GM21619 (cell line): ENCODE results near the gene PLCE1.

Experiments
- ATAC-seq: cut with Tn5 transposase; IDR thresholded peaks from one replicate; pipeline ENCODE4 v1.9.1; 2021; ENCODE audit not compliant: unreplicated experiment

Gene PLCE1

DNA sequence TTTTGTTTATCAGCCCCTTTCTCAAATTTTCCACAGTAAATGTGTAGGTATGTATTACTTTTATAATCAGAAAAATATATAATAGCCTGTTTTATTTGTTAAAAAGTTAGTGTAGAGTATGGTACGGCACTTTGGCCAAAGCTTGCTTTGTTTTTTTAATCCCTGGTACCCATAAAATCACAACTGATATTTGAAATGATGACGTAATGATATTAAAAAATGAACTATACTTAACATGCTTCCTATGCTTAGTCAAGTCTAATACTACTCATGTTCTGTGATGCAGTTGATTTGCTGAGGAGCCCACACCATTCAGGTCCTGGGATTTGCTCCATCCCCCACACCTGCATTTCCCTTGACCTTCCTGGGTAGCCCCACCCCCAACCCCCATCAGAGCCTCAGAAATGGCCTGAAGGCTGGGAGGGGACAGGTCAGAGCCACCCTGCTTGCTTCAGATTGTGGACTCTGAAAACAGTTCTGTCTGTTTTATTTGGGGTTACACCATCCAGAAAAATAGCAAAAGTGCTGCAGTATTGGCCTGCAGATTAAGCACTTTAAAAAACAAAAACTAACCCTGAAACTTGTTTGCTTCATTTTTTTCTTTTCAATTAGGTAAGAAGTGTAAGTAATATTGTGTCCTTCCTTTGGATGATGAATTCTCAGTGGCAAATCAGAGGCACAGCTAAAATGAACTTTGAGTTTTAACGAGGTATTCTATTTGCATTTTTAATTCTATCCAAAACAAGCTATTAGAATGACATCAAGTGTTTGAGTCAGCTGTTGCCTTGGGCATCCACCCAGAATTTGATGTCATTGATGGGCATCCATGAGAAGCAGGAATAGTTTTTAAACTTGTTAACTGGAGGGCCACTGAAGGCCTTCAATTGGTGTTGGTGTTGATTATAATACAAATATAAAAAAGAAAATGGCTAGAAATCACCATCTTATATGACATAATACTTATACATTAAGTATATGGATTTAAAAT is 23.3 kb downstream of the PLCE1 start:
- no peak for ATAC-seq

GRCh38 chr10:94018107-94018506 is 24.4 kb downstream of the PLCE1 start:
- no peak for ATAC-seq

DNA sequence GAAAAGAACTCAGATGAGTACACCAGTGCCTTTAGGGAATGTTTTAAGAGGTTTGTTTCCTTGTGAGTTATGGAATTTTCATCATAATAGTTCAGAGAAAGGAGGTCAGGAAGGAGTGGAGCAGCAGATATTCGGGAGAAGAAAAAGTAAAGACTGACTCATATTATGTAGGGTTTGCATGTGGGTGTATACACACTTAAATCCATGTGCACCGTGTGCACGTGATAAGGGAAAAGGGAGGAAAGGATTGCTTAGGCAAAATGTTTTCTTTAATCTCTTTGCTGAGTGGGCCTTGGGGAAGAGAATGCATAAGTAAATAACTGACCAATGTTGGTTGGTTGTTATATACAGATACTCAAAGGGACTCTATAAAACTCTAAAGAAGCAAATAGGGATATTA is 30.2 kb downstream of the PLCE1 start:
- ATAC-seq: no peak

DNA sequence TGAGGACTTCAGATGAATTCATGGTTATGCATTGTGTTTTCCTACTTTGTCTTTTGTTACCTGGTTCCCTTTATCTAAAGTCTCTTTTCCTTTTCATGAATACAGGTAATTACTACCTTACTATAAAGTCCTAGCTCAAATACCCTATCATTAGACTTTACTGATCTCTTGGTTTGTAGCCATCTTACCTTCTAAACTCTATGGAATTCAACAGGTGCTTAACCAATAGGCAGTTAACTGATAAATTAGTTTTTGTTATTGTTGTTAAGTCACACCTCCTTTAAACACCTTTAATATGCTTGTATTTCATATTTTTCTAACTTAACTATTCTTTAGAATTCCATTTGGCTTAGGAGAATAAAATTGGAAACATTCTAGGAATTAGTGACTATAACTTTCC is 30.7 kb downstream of the PLCE1 start:
- ATAC-seq: no peak

GRCh38 chr10:94025806-94026205 is 32.1 kb downstream of the PLCE1 start:
- ATAC-seq: no peak

GRCh38 chr10:94027197-94027596 is 33.5 kb downstream of the PLCE1 start:
- ATAC-seq: no peak

GRCh38 chr10:94029955-94030354 is 36.2 kb downstream of the PLCE1 start:
- ATAC-seq: no peak

GRCh38 chr10:94035982-94036765 is 42.4 kb downstream of the PLCE1 start:
- no peak for ATAC-seq

GRCh38 chr10:94036766-94037033 is 43.0 kb downstream of the PLCE1 start:
- ATAC-seq: no peak

DNA sequence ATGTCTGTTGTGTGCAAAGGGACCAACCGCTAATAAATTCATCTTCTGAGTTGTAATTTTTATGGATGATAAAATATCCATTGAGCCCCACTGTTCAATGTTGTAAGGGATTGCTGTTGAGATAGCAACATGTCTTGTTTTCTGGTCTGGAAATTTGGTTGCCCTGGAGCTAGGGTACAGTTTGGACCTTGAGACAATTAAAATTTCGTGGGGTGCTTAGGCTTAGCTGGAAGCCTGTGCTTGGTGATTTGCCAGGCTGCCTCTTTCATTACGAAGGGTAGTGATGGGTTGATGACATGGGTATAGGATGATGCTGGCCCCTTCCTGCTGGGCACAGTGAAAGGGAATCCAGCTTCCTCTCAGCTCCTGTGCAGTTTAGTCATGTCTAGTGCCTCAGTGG is 43.6 kb downstream of the PLCE1 start:
- no peak for ATAC-seq

DNA sequence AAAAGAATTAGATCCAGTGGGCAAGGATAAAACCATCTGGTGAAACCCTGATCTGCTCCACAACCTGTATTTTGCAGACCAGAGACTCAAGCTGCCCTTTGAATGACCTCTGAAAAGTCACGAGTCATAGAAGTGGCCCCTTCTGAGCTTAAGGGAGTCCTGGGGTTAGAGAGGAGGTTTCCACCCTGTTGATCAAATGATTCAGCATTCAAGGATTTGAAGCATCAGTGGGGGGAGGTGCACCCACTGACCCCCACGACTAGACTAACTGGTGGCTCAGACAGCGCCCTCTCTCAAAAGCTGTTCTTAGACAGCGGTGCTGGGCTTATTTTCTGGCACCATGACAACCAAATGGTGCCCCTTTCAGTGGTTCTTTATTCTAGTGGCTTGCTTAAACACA is 44.3 kb downstream of the PLCE1 start:
- no peak for ATAC-seq

DNA sequence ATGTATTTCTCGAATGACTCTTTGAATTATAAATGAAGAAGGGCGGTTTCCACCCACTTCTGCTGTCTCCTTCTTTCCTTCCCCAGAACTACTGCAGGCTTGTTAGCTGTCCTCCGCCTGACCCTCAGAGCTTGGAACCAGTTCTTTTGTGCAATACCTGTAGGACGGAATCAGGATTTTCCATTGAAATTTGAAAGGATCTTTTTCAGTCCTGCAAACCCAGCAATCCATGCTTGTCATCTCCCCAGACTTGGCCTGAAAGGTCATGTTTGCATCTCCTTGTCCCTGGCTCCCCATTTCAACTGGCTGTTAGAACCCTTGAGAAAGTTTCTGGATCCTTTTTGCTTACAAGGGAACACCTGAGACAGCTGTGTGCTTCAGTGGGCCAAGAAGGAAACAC is 47.5 kb downstream of the PLCE1 start:
- no peak for ATAC-seq

DNA sequence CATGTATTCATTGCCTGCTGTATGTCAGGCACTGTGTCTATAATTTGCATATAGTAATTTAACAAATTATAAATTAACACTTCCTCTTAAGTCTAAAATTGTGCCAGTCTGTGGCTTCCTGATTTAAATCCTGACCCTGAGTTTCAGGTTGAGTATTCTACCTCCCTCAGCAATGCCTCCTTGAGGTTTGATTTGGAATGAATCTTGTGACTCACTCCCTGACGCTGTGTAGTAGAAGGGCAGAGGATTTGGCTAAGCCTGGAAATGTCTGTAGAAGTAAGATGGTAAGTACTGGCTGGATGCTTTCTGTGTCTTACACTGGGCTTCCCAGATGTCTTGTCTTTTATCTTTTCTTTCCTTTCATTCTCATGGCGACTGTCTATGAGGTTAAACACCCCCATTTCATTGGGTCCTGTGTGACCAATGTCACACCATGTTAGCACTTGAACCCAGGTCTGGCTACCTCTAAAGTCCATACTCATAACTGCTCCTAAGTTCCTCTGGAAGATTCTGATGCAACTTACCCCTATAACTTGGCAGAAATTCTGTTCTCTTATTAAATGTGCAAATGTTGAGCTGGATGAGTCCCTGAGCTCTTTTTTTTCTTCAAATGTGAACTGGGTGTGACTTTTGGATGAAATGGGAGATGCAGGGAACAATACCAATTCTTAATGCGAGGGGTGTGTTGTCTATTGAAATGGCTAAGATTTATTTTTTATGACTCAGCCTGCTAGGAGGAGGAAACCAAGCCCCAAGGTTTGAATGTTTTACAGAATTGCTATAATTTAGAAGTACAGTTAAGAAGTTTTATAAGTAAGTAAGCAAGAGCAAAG is 48.5 kb downstream of the PLCE1 start:
- no peak for ATAC-seq

DNA sequence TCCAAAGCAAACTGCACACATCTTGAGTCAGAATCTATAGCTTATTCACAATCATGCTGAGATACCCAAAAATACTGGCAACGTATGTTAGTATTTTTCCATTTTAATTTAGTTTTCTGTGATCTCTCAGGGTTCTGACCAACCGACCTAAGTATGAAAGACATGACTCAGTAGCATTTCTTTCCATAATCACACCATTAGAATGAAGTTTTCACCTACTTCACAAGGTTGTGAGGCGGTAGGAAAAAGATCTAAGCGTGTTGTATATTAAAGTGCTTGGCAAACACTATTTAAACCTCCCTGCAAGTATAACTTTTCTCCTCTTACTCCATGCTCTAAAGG is 49.1 kb downstream of the PLCE1 start:
- no peak for ATAC-seq
